GM12878 (cell line): ENCODE results near the gene MYRF. TPM values are rescaled to one million over a fixed set of nuclear protein-coding genes. Genes with fewer than 3 reads are reported as not detected.

Experiments used
- ATAC-seq: fragments of 200-7000 bp; cut with Tn5 transposase; 3 replicates; pipeline ENCODE4 v1.9.1; 2020; ENCODE audit warnings: mild to moderate bottlenecking, moderate library complexity
- BruUV-seq: library from RNA; stranded (reverse); fragments of 400-500 nt; replicated peaks from 2 replicates; lab custom pipeline; 2021; lab: Mats Ljungman, UMichigan
- CTCF ChIA-PET: fragments of 300-600 bp; sonication (Branson Sonifier 250); formaldehyde crosslinking; extraction: SDS; loops from one replicate; lab custom pipeline; 2021; ENCODE audit warnings: inconsistent platforms; lab: Yijun Ruan, JAX
- POLR2A ChIA-PET: fragments of 350-600 bp; formaldehyde crosslinking; extraction: SDS; loops from one replicate; lab custom pipeline; 2021; ENCODE audit warnings: inconsistent platforms; lab: Charles Lee
- RAD21 ChIA-PET: fragments of 300-600 bp; sonication (Branson Sonifier 250); formaldehyde crosslinking; loops from one replicate; lab custom pipeline; 2023; ENCODE audit warnings: antibody characterized with exemption; ENCODE audit not compliant: unreplicated experiment; lab: Charles Lee
- SMC1A ChIA-PET: fragments of 300-600 bp; sonication (Branson Sonifier 250); formaldehyde crosslinking; loops from one replicate; lab custom pipeline; 2023; ENCODE audit not compliant: unreplicated experiment, uncharacterized antibody; lab: Charles Lee
- DNase-seq: peaks from one replicate; pipeline ENCODE4 v3.0.0-alpha.2; 2011; ENCODE audit warnings: low read depth, low spot score
- FAIRE-seq: peaks from 3 replicates; lab custom pipeline; 2011; peaks lifted over from hg19 to GRCh38; lab: Jason Lieb, UNC
- H2AFZ ChIP-seq: 2 replicates; pipeline ENCODE4 v1.6.0; 2011; ENCODE audit warnings: low read depth, low read length, control low read depth; ENCODE audit not compliant: control insufficient read depth
- H3K27ac ChIP-seq: 2 replicates; pipeline ENCODE4 v1.5.1; 2011; ENCODE audit warnings: control low read depth; ENCODE audit not compliant: control insufficient read depth, insufficient read depth
- H3K27me3 ChIP-seq, 2 experiments: replicated peaks in 1 of 2; 2 replicates each; pipeline versions ENCODE4 v1.6.0 to v1.6.1; 2011; ENCODE audit warnings: low read length in 1 of 2; ENCODE audit not compliant: control insufficient read depth in 2 of 2, insufficient read depth in 2 of 2
- H3K36me3 ChIP-seq, 2 experiments: 2 replicates each; pipeline ENCODE4 v1.5.1; 2011; ENCODE audit warnings: low read length in 1 of 2; ENCODE audit not compliant: control insufficient read depth in 2 of 2, insufficient read depth in 2 of 2
- H3K4me1 ChIP-seq: 2 replicates; pipeline ENCODE4 v1.6.1; 2011; ENCODE audit warnings: mild to moderate bottlenecking, low read length, moderate library complexity, mixed read lengths; ENCODE audit not compliant: control insufficient read depth, insufficient read depth
- H3K4me2 ChIP-seq: 2 replicates; pipeline ENCODE4 v1.6.0; 2011; ENCODE audit warnings: control low read depth; ENCODE audit not compliant: control insufficient read depth, insufficient read depth
- H3K4me3 ChIP-seq: fragments of 200-600 bp; sonication (generic); 2 replicates; pipeline ENCODE4 v1.5.1; 2016
- H3K79me2 ChIP-seq: 2 replicates; pipeline ENCODE4 v1.6.0; 2011; ENCODE audit warnings: low read length; ENCODE audit not compliant: control insufficient read depth, insufficient read depth
- H3K9ac ChIP-seq: 2 replicates; pipeline ENCODE4 v1.8.0; 2011; ENCODE audit warnings: low read length, control low read depth, mixed read lengths; ENCODE audit not compliant: control insufficient read depth, insufficient read depth
- H3K9me3 ChIP-seq: replicated peaks from 3 replicates; pipeline ENCODE4 v1.5.1; 2011; ENCODE audit warnings: mild to moderate bottlenecking, low read length; ENCODE audit not compliant: control insufficient read depth, insufficient read depth
- H4K20me1 ChIP-seq: 2 replicates; pipeline ENCODE4 v1.6.0; 2011; ENCODE audit not compliant: control insufficient read depth, insufficient read depth
- EGR1 ChIP-seq, 2 experiments: IDR thresholded peaks; 1 replicate in 1 of 2; 2 replicates in 1 of 2; pipeline ENCODE4 v1.6.1; 2011 to 2012; ENCODE audit warnings: low read depth in 2 of 2, low read length in 2 of 2, borderline replicate concordance in 1 of 2, mild to moderate bottlenecking in 1 of 2, moderate library complexity in 1 of 2
- GATAD2B ChIP-seq: fragments of 450-650 bp; conservative IDR thresholded peaks from 2 replicates; pipeline ENCODE4 v1.6.1; 2017; ENCODE audit warnings: low read depth, mild to moderate bottlenecking, moderate library complexity
- IKZF1 ChIP-seq: fragments of 450-650 bp; conservative IDR thresholded peaks from 2 replicates; pipeline ENCODE4 v1.6.1; 2017; ENCODE audit warnings: antibody characterized with exemption, mild to moderate bottlenecking
- RB1 ChIP-seq: fragments of 450-650 bp; formaldehyde crosslinking; IDR thresholded peaks from 2 replicates; pipeline ENCODE4 v1.6.1; 2017; ENCODE audit warnings: mild to moderate bottlenecking, borderline replicate concordance
- SUPT20H ChIP-seq: IDR thresholded peaks from 2 replicates; pipeline ENCODE4 v1.6.1; 2011; ENCODE audit warnings: low read depth, mild to moderate bottlenecking, low read length, moderate library complexity, borderline replicate concordance; ENCODE audit not compliant: control insufficient read depth
- WGBS: methylation state at CpG from one replicate; pipeline ENCODE4 v1.1.6; 2016; ENCODE audit warnings: low lambda C conversion rate; ENCODE audit not compliant: insufficient replicate concordance, insufficient coverage; ENCODE audit errors: missing lambda C conversion rate; 5-methylcytosine and 5-hydroxymethylcytosine counted together
- in situ Hi-C: fragments of 300-500 bp; cut with MboI; formaldehyde crosslinking; loops from 9 replicates; pipeline ENCODE4 v1.14.3; 2018; ENCODE audit warnings: mixed read lengths
- intact Hi-C: fragments of 100-400 bp; cut with micrococcal nuclease; formaldehyde crosslinking; loops from one replicate; pipeline ENCODE4 v1.14.2; 2022; ENCODE audit not compliant: unreplicated experiment
- polyA plus RNA-seq, 11 experiments: library from polyadenylated mRNA; depleted of rRNA in 4 of 11; unstranded in 6 of 11; stranded (reverse) in 5 of 11; fragments of >200 nt; fragmentation: Nextera tagmentation in 4 of 11; fragmentation: Illumina TruSeq in 1 of 11; extraction: Ambion mirVana in 4 of 11; extraction: Trizol in 1 of 11; gene quantifications; 1 replicate in 1 of 11; 2 replicates in 10 of 11; pipeline versions ENCODE4 v1.2.1 to v1.2.3, GENCODE V29; 2011 to 2016; ENCODE audit warnings: inconsistent platforms in 2 of 11, missing spikeins in 2 of 11, low read depth in 1 of 11
- total RNA-seq, 4 experiments: library from RNA; depleted of rRNA in 3 of 4; stranded (reverse); fragments of >200 nt in 3 of 4; fragmentation: Illumina TruSeq in 1 of 4; extraction: Trizol in 1 of 4; gene quantifications; 2 replicates each; pipeline versions ENCODE4 v1.2.1 to v1.2.3, GENCODE V29; 2013 to 2021
- TF ChIP-seq, protein P1 (sequence below): fragments of 450-650 bp; IDR thresholded peaks from 2 replicates; pipeline ENCODE4 v1.6.1; 2018; ENCODE audit warnings: mild to moderate bottlenecking, low read depth, moderate library complexity; ENCODE audit not compliant: partially characterized antibody

The MYRF gene
- total and polyA plus RNA-seq, 10 of the 15 experiments (the other 5 are each of a cell fraction or from before 2014, with no cell fraction given) = 0.27 to 15.6 (median 0.89) TPM

DNA sequence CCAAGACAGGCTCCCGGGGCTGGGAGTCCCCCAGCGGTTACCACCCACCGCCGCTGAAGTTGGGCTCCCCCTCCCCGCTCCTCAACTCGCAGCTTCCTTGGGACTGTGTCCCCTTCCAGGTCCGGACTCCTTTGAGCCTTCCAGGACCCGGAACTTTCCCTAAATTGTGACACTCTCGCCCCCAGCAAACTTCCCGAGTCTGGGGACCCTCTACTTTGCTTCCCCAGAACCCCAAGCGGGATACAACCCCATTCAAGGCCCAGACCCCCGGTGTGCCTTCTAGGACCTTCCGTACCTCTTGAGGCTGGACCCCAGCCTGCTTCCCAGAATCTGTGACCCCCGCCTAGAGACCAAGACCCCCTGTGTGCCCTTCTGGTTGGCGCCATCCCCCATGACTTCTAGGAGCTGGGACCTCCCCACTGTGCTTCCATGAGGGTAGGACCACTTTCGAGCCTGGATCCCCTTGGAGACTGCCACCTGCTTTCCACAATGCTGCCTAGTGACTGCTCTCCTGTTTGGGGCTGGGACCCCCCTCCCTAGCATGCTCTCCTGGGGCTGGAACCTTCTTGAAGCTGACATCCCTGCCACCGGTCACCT, 587 bp downstream of the MYRF start:
- FAIRE-seq (no peak), ATAC-seq (no peak), DNase-seq (no peak)
- in situ Hi-C loops (no loop called here), intact Hi-C loops (no loop called here)
- Histone ChIP-seq H3K4me2 (peak overlapping the region; percentile 22; the same call in 1 of the 2 replicates), H3K27ac (no peak overlapping the region), H3K4me3 (no peak overlapping the region), H2AFZ (peak overlapping the region; percentile 33; the same call in 1 of the 2 replicates), H3K79me2 (no peaks in the 10 kb centered on the region), H4K20me1 (no peaks in the 10 kb centered on the region), H3K36me3 (no peaks in the 10 kb centered on the region), H3K27me3 (peaks cover 0 to 4% of the 10 kb centered on the region in 2 experiments; a peak in 1 of 4 replicates), H3K9ac (no peak overlapping the region), H3K4me1 (peaks cover 8% of the 10 kb centered on the region), H3K9me3 (no peaks in the 10 kb centered on the region)
- CTCF ChIA-PET = interaction anchor here (0.6 to 4.6 kb wide), 11 partner anchors 9 to 356 kb away, joined by 3 to 35 read pairs (median 4); partner anchors contain the start of genes FEN1 and TMEM258
- TF ChIP-seq SUPT20H = no peak
- TF ChIP-seq EGR1 (IDR thresholded peaks at IDR 0.05; ENCODE audit: borderline replicate concordance in 1 of 2, low read depth in 2 of 2, low read length in 2 of 2) = no peak
- TF ChIP-seq, protein P1, sequence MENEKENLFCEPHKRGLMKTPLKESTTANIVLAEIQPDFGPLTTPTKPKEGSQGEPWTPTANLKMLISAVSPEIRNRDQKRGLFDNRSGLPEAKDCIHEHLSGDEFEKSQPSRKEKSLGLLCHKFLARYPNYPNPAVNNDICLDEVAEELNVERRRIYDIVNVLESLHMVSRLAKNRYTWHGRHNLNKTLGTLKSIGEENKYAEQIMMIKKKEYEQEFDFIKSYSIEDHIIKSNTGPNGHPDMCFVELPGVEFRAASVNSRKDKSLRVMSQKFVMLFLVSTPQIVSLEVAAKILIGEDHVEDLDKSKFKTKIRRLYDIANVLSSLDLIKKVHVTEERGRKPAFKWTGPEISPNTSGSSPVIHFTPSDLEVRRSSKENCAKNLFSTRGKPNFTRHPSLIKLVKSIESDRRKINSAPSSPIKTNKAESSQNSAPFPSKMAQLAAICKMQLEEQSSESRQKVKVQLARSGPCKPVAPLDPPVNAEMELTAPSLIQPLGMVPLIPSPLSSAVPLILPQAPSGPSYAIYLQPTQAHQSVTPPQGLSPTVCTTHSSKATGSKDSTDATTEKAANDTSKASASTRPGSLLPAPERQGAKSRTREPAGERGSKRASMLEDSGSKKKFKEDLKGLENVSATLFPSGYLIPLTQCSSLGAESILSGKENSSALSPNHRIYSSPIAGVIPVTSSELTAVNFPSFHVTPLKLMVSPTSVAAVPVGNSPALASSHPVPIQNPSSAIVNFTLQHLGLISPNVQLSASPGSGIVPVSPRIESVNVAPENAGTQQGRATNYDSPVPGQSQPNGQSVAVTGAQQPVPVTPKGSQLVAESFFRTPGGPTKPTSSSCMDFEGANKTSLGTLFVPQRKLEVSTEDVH = no peak
- peak; percentile 9 for TF ChIP-seq GATAD2B
- peak; percentile 14; the same call in 1 of the 2 replicates for TF ChIP-seq IKZF1
- TF ChIP-seq RB1 = 0 out of 2 replicates have a peak, but pooled peaks have one; percentile 22
- POLR2A ChIA-PET = interaction anchor here (0.8 to 8.0 kb wide), 5 partner anchors 13 to 213 kb away, joined by 3 to 60 read pairs (median 5); partner anchors contain the start of genes FADS2, FEN1 and TMEM258
- SMC1A ChIA-PET = interaction anchor here (0.5 to 3.6 kb wide), 7 partner anchors 23 to 710 kb away, joined by 3 to 15 read pairs (median 3); partner anchors contain the start of gene FEN1
- WGBS = 16% methylated on average over 17 of the region's 17 CpGs
- RAD21 ChIA-PET = interaction anchor here (0.9 to 1.3 kb wide), 6 partner anchors 23 to 44 kb away, joined by 3 to 7 read pairs (median 4); no protein-coding TSS in a partner anchor
- BruUV-seq = TSS peak; percentile 51
